ENCODE results near the gene TMEM132A. TPM values are rescaled to one million over a fixed set of nuclear protein-coding genes. Genes with fewer than 3 reads are reported as not detected.

Gene TMEM132A
- total RNA-seq, 4 donors from 2014 or later = 1.8 to 7.0 (median 3.5) TPM

DNA sequence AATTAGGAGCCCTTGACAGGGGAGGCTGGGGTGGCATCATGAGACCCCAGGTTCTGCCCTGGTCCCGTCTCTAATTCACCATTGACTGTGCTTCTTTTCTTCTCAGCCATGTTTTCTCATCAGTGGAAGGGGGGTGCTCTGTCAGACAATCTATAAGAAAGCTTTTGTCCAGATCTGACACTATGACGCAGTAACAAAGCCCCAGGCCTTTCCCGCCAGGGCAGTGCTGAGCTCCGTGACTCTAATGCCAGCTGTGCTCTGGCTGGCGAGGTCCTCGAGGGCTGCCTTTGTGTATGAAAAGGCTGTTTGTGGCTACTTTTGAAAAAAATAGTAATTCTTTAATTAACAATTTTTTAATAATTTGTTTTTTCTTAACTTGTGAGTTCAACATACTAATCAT is 50.5 kb downstream of the TMEM132A start:
- in situ Hi-C loops (cut with MboI; ENCODE audit: low pct_ligation_motif_present in 1 of 4, low pct_unique_long_range_greater_than_20kb in 1 of 4, low sequenced_read_pairs in 3 of 4) = no loop called here
- DNase-seq = no peak
- Histone ChIP-seq H3K4me3 (peak overlapping the region in 1 of 4 donors; percentile 38), H3K9me3 (no peaks in the 10 kb centered on the region), H3K27me3 (peaks cover 3% of the 10 kb centered on the region), H3K36me3 (no peaks in the 10 kb centered on the region), H3K4me1 (peaks cover 0 to 4% (median 0%) of the 10 kb centered on the region in 4 donors), H3K27ac (peak overlapping the region in 3 of 4 donors; percentile 32 to 63 (median 33))
- intact Hi-C loops (cut with DNase I; ENCODE audit: low total_unique reads) = no loop called here
- TF ChIP-seq, protein P1, sequence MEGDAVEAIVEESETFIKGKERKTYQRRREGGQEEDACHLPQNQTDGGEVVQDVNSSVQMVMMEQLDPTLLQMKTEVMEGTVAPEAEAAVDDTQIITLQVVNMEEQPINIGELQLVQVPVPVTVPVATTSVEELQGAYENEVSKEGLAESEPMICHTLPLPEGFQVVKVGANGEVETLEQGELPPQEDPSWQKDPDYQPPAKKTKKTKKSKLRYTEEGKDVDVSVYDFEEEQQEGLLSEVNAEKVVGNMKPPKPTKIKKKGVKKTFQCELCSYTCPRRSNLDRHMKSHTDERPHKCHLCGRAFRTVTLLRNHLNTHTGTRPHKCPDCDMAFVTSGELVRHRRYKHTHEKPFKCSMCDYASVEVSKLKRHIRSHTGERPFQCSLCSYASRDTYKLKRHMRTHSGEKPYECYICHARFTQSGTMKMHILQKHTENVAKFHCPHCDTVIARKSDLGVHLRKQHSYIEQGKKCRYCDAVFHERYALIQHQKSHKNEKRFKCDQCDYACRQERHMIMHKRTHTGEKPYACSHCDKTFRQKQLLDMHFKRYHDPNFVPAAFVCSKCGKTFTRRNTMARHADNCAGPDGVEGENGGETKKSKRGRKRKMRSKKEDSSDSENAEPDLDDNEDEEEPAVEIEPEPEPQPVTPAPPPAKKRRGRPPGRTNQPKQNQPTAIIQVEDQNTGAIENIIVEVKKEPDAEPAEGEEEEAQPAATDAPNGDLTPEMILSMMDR (IDR thresholded peaks at IDR 0.05) = no peak
- TF ChIP-seq POLR2A (IDR thresholded peaks at IDR 0.05) (no peak), POLR2AphosphoS5 (IDR thresholded peaks at IDR 0.05) (no peak), EP300 (IDR thresholded peaks at IDR 0.05; ENCODE audit: low read depth) (no peak)
- WGBS, 2 donors (ENCODE audit: low coverage in 1 of 2) = 85% methylated on average over 6 of the region's 6 CpGs; no CpG with 5 or more reads in 1 of the 2 donors

GRCh38 chr11:60977224-60977623 is 53.0 kb downstream of the TMEM132A start:
- H3K27ac ChIP-seq = no peak overlapping the region
- H3K27me3 ChIP-seq = no peaks in the 10 kb centered on the region
- DNase-seq = no peak
- H3K4me3 ChIP-seq = no peak overlapping the region
- peaks cover 0 to 5% (median 0%) of the 10 kb centered on the region in 4 donors for H3K4me1 ChIP-seq
- intact Hi-C loops (cut with DNase I; ENCODE audit: low total_unique reads) = no loop called here
- no peak for TF ChIP-seq EP300 (IDR thresholded peaks at IDR 0.05; ENCODE audit: low read depth)
- TF ChIP-seq, protein P1 (IDR thresholded peaks at IDR 0.05) = no peak
- no peak for TF ChIP-seq POLR2AphosphoS5 (IDR thresholded peaks at IDR 0.05)
- TF ChIP-seq POLR2A (IDR thresholded peaks at IDR 0.05) = no peak
- no peaks in the 10 kb centered on the region for H3K36me3 ChIP-seq
- in situ Hi-C loops (cut with MboI; ENCODE audit: low pct_ligation_motif_present in 1 of 4, low pct_unique_long_range_greater_than_20kb in 1 of 4, low sequenced_read_pairs in 3 of 4) = no loop called here
- H3K9me3 ChIP-seq = no peaks in the 10 kb centered on the region
- 86 to 88% methylated on average over 2 to 4 of the region's 4 CpGs for WGBS, 2 donors (ENCODE audit: low coverage in 1 of 2)

- in situ Hi-C loops (cut with MboI; ENCODE audit: low pct_ligation_motif_present in 1 of 4, low pct_unique_long_range_greater_than_20kb in 1 of 4, low sequenced_read_pairs in 3 of 4) = no loop called here
Measured at GRCh38 chr11:60977836-60978235, 53.6 kb downstream of the TMEM132A start.

DNA sequence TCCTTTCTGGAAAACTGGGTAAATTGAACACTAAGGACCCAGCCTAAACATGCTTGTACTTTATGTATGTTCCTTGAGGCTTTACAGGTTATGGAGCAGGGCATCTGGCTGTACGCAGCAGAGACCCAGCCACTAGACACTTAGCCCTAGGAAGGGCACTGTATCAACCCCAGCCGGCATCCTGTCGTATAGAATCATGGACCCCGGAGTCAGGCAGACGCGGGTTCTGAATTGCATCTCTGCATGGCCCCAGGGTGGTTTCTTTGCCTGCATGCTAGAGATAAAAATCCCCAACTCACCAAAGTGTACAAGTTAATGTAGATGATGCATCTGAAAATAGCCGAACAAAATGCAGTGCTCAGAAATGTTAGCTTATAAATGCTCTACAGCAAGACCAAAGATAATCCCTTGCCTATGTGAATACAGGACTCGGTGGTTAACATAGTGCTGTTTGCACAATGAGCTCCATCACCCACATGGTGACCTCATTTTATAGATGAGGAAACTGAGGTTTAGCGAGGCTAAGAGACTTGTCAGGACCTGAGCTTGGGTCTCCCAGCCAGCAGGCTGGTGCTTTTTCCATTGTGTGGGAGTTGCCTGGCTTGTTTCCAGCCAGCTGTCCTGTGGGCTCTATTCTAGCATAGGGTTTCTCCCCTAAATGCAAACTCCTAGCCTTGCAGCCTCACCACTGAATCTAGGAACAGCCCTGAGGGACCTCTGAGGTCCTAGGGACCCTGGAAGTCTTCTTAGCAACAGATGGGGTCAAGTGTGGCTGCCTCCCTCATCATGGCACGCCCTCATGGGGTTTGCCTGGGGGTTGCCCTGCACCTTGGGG is 54.5 kb downstream of the TMEM132A start:
- Histone ChIP-seq H3K27me3 (no peaks in the 10 kb centered on the region), H3K4me3 (no peak overlapping the region), H3K36me3 (no peaks in the 10 kb centered on the region), H3K9me3 (no peaks in the 10 kb centered on the region), H3K27ac (peak overlapping the region in 2 of 4 donors; percentile 46), H3K4me1 (peaks cover 0 to 5% (median 0%) of the 10 kb centered on the region in 4 donors)
- in situ Hi-C loops (cut with MboI; ENCODE audit: low pct_ligation_motif_present in 1 of 4, low pct_unique_long_range_greater_than_20kb in 1 of 4, low sequenced_read_pairs in 3 of 4) (no loop called here), intact Hi-C loops (cut with DNase I; ENCODE audit: low total_unique reads) (no loop called here)
- 80% methylated on average over 10 of the region's 10 CpGs; no CpG with 5 or more reads in 1 of the 2 donors for WGBS, 2 donors (ENCODE audit: low coverage in 1 of 2)
- TF ChIP-seq POLR2AphosphoS5 (IDR thresholded peaks at IDR 0.05) (no peak), POLR2A (IDR thresholded peaks at IDR 0.05) (no peak), EP300 (IDR thresholded peaks at IDR 0.05; ENCODE audit: low read depth) (no peak)
- TF ChIP-seq, protein P1 (IDR thresholded peaks at IDR 0.05) = no peak
- DNase-seq = no peak

More at GRCh38 chr11:60977836-60978235, 53.6 kb downstream of the TMEM132A start:
- intact Hi-C loops (cut with DNase I; ENCODE audit: low total_unique reads) = no loop called here
- H3K36me3 ChIP-seq = no peaks in the 10 kb centered on the region
- H3K4me1 ChIP-seq = peaks cover 0 to 5% (median 0%) of the 10 kb centered on the region in 4 donors
- H3K9me3 ChIP-seq = no peaks in the 10 kb centered on the region
- peak overlapping the region in 3 of 4 donors; percentile 4 to 46 (median 23) for H3K27ac ChIP-seq
- H3K4me3 ChIP-seq = no peak overlapping the region
- no peak for DNase-seq
- no peaks in the 10 kb centered on the region for H3K27me3 ChIP-seq
- TF ChIP-seq EP300 (IDR thresholded peaks at IDR 0.05; ENCODE audit: low read depth) (no peak), POLR2AphosphoS5 (IDR thresholded peaks at IDR 0.05) (no peak), POLR2A (IDR thresholded peaks at IDR 0.05) (no peak)
- TF ChIP-seq, protein P1 (IDR thresholded peaks at IDR 0.05) = no peak

All from transverse colon (tissue), 4 donors.